GM12892 (cell line): ENCODE data around the gene CCNYL1.

ENCODE experiments used
- POLR2A ChIP-seq: IDR thresholded peaks from 2 replicates; pipeline ENCODE4 v1.6.1; 2011; ENCODE audit warnings: low read depth, low read length, control low read depth
- POLR2AphosphoS5 ChIP-seq: IDR thresholded peaks from 2 replicates; pipeline ENCODE4 v1.6.1; 2011; ENCODE audit warnings: low read depth, low read length, control low read depth

- no peak for TF ChIP-seq POLR2A
- no peak for TF ChIP-seq POLR2AphosphoS5
Observed at GRCh38 chr2:207759890-207760289, 48.5 kb downstream of the CCNYL1 start.
